ENCODE data around the gene FAM110D. TPM values are rescaled to one million over a fixed set of nuclear protein-coding genes. Genes with fewer than 3 reads are reported as not detected.

Gene FAM110D
- total and polyA plus RNA-seq, 11 donors = 2.2 to 6.5 (median 3.2) TPM

DNA sequence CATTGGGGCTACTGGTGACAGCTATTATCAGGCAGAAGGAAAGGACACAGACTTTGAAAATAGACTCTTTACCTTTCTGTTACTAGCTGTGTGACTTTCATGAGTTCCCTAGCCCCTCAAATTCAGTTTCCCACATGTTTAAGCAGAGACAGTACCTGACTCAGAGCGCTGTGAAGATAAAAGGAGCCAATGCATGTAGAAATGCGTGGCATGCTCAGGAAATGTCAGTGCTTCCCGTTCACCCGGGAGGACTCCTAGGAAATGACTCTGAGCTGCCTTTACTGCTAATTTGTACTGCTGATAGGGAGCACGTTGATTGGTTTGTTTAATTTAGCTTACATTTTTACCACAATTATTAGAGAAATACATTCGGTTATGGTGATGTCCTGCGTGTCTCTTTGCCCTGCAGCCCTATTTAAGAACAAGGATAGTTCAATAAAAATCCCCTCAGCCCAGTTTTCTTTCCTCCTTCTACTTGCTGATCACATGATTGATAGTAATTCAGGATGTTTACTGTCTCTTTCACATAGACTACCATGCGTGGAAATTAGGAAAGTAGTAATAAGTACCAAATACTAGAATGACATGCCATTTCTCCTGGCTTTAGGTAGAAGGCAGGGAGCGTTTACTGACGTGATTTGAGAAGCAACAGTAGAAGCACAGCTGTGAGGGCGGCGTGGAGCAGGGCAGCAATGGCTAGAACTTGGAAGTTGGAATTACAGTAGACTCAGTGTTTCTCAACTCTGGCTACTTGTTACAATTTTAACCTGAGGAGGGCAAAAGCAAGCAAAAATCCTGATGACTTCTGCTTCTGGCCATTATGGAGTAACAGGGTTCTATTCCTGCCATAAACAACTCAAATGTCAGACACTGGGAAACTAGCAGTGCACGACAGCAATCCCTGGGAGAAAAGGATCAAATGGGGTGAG, 31.4 kb upstream of the FAM110D start:
- H3K36me3 ChIP-seq = peaks cover 0 to 14% (median 10%) of the 10 kb centered on the region in 9 donors
- WGBS, 4 donors = 49 to 53% (median 52%) methylated on average over 13 of the region's 13 CpGs
- H3K27me3 ChIP-seq = no peaks in the 10 kb centered on the region
- no peak for TF ChIP-seq POLR2A (IDR thresholded peaks at IDR 0.05)
- TF ChIP-seq, protein P1, sequence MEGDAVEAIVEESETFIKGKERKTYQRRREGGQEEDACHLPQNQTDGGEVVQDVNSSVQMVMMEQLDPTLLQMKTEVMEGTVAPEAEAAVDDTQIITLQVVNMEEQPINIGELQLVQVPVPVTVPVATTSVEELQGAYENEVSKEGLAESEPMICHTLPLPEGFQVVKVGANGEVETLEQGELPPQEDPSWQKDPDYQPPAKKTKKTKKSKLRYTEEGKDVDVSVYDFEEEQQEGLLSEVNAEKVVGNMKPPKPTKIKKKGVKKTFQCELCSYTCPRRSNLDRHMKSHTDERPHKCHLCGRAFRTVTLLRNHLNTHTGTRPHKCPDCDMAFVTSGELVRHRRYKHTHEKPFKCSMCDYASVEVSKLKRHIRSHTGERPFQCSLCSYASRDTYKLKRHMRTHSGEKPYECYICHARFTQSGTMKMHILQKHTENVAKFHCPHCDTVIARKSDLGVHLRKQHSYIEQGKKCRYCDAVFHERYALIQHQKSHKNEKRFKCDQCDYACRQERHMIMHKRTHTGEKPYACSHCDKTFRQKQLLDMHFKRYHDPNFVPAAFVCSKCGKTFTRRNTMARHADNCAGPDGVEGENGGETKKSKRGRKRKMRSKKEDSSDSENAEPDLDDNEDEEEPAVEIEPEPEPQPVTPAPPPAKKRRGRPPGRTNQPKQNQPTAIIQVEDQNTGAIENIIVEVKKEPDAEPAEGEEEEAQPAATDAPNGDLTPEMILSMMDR (IDR thresholded peaks at IDR 0.05) = no peak
- peak in 3 of 4 donors; percentile 27 to 55 (median 36) for ATAC-seq
- H3K4me3 ChIP-seq = peak overlapping the region in 1 of 12 donors; percentile 39
- DNase-seq = no peak
- peaks cover 0 to 59% (median 16%) of the 10 kb centered on the region in 12 donors for H3K4me1 ChIP-seq
- peak overlapping the region in 4 of 12 donors; percentile 8 to 87 (median 18) for H3K27ac ChIP-seq
- no peaks in the 10 kb centered on the region for H3K9me3 ChIP-seq
- intact Hi-C loops (cut with DNase I) = no loop called here

DNA sequence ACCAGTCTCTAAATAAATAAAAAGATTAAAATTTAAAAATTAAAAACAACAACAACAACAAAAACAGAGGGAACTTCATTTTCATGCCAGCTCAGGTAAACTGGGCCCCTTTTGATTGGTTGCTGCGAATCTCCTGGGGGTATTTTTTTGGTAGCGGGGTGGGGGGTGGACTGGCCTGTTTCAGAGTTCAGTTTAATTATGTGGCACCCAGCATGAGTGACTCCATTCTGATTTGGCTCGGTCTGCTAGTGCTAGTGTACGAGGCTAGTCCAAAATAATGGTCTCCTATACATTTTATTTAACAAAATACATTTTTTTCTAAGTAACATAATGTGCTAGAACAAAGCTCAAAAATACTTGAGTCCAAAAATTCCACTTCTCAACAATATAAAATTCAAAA, 29.1 kb upstream of the FAM110D start:
- H3K4me1 ChIP-seq = peaks cover 0 to 36% (median 6%) of the 10 kb centered on the region in 12 donors
- DNase-seq (no peak), ATAC-seq (no peak)
- no peak overlapping the region for H3K4me3 ChIP-seq
- intact Hi-C loops (cut with DNase I) = no loop called here
- H3K27me3 ChIP-seq = no peaks in the 10 kb centered on the region
- H3K36me3 ChIP-seq = no peaks in the 10 kb centered on the region
- peaks cover 0 to 9% (median 0%) of the 10 kb centered on the region in 12 donors for H3K9me3 ChIP-seq
- H3K27ac ChIP-seq = no peak overlapping the region
- TF ChIP-seq POLR2A (IDR thresholded peaks at IDR 0.05) = no peak
- TF ChIP-seq, protein P1 (IDR thresholded peaks at IDR 0.05) = no peak
- 92 to 95% (median 94%) methylated on average over 4 of the region's 4 CpGs for WGBS, 4 donors

DNA sequence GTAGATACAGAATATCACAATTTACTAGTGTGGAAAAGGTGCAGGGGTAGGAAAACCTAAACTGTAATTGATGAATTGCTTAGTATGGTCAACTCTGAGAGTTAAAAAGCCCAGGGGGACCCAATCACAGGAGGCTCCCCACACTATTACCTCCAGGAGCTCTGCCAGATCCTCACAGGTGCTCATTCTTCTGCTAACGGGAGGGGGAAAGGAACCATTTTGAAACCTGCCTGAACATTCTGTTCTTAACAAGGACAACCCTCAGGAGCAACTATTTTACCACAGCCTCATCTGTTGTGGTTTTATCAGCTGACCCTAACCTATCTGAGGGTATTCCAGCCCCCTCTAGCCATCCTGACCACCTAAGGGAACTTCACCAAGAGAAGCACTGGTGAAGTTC, 28.2 kb upstream of the FAM110D start:
- H3K36me3 ChIP-seq = no peaks in the 10 kb centered on the region
- H3K4me3 ChIP-seq = no peak overlapping the region
- no peak overlapping the region for H3K27ac ChIP-seq
- DNase-seq (no peak), ATAC-seq (no peak)
- H3K9me3 ChIP-seq = peaks cover 0 to 12% (median 0%) of the 10 kb centered on the region in 12 donors
- H3K27me3 ChIP-seq = no peaks in the 10 kb centered on the region
- peaks cover 0 to 27% (median 6%) of the 10 kb centered on the region in 12 donors for H3K4me1 ChIP-seq
- intact Hi-C loops (cut with DNase I) = no loop called here
- no peak for TF ChIP-seq POLR2A (IDR thresholded peaks at IDR 0.05)
- TF ChIP-seq, protein P1 (IDR thresholded peaks at IDR 0.05) = no peak
- 70 to 85% (median 75%) methylated on average over 1 of the region's 1 CpG for WGBS, 4 donors

DNA sequence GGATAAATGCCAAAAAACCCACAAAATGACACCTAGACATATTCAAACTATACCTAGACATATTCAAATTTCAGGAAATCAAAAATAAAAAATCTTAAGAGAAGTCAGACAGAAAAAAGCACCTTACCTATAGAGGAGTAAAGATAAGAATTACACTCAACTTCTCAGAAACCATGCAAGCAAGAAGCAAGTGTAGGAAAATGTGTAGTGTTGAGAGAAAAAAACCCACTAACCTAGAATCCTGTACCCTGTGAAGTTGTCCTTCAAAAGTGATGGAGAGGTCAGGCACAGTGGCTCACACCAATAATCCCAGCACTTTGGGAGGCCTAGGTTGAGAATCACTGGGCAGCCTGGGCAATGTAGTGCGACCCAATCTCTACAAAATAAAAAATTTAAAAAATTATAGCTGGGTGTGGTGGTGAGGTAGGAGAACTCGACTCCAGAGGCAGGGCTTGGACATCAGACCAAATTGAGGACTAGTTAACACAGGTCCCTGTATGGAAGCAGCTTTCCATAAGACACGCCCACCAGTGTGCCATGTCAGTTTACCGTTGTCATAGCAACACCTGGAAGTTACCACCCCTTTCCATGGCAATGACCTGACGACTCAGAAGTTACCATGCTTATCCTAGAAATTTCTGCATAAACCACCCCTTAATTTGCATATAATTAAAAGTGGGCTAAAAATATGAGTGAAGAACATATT, 26.6 kb upstream of the FAM110D start:
- DNase-seq (no peak), ATAC-seq (no peak)
- 80 to 89% (median 84%) methylated on average over 5 of the region's 5 CpGs for WGBS, 4 donors
- no peak for TF ChIP-seq POLR2A (IDR thresholded peaks at IDR 0.05)
- TF ChIP-seq, protein P1 (IDR thresholded peaks at IDR 0.05) = no peak
- intact Hi-C loops (cut with DNase I) = no loop called here
- H3K27me3 ChIP-seq = no peaks in the 10 kb centered on the region
- H3K36me3 ChIP-seq = no peaks in the 10 kb centered on the region
- peaks cover 0 to 11% (median 3%) of the 10 kb centered on the region in 12 donors for H3K4me1 ChIP-seq
- no peak overlapping the region for H3K27ac ChIP-seq
- no peak overlapping the region for H3K4me3 ChIP-seq
- peaks cover 0 to 12% (median 0%) of the 10 kb centered on the region in 12 donors for H3K9me3 ChIP-seq
